CD4-positive, alpha-beta T cell (primary cell): ENCODE data around the gene RPS16. TPM values are rescaled to one million over a fixed set of nuclear protein-coding genes. Genes with fewer than 3 reads are reported as not detected.

Experiments used
- ATAC-seq: fragments of 200-7000 bp; cut with Tn5 transposase; one replicate; pipeline ENCODE4 v1.10.0; 2022; ENCODE audit warnings: mild to moderate bottlenecking; ENCODE audit not compliant: poor library complexity
- CTCF ChIA-PET: fragments of 350-600 bp; sonication (Branson Sonifier 250); formaldehyde crosslinking; loops from one replicate; lab custom pipeline; 2021; ENCODE audit warnings: antibody characterized with exemption, inconsistent platforms; lab: Charles Lee
- POLR2A ChIA-PET: fragments of 350-600 bp; sonication (Branson Sonifier 250); formaldehyde crosslinking; loops from one replicate; lab custom pipeline; 2021; ENCODE audit warnings: antibody characterized with exemption, inconsistent platforms; lab: Charles Lee
- DNase-seq, 14 experiments: peaks; one replicate each; pipeline ENCODE4 v3.0.0-alpha.2; 2013 to 2020; ENCODE audit warnings: mixed read lengths in 2 of 14
- H3K27ac ChIP-seq, 2 donors: one replicate each; pipeline versions ENCODE4 v1.5.1 to v1.7.0; 2013; ENCODE audit warnings: low read length in 2 of 2, low read depth in 1 of 2, mild to moderate bottlenecking in 1 of 2
- H3K27me3 ChIP-seq, 2 experiments: 1 replicate in 1 of 2; 2 replicates in 1 of 2; pipeline versions ENCODE4 v1.6.1 to v1.7.0; 2013; ENCODE audit warnings: low read length in 2 of 2, control low read depth in 1 of 2, mild to moderate bottlenecking in 1 of 2, moderate library complexity in 1 of 2; ENCODE audit not compliant: insufficient read depth in 2 of 2, control insufficient read depth in 1 of 2
- H3K36me3 ChIP-seq: one replicate; pipeline ENCODE4 v1.6.1; 2013; ENCODE audit warnings: low read length, control low read depth; ENCODE audit not compliant: insufficient read depth
- H3K4me1 ChIP-seq: one replicate; pipeline ENCODE4 v1.6.1; 2013; ENCODE audit warnings: low read length, control low read depth; ENCODE audit not compliant: insufficient read depth
- H3K4me3 ChIP-seq: one replicate; pipeline ENCODE4 v1.5.1; 2013; ENCODE audit warnings: mild to moderate bottlenecking, low read length, moderate library complexity
- H3K9me3 ChIP-seq, 2 experiments: 1 replicate in 1 of 2; 2 replicates in 1 of 2; pipeline versions ENCODE4 v1.6.1 to v1.7.0; 2013; ENCODE audit warnings: low read length in 2 of 2, mild to moderate bottlenecking in 2 of 2, control low read depth in 1 of 2, moderate library complexity in 1 of 2; ENCODE audit not compliant: control insufficient read depth in 1 of 2, insufficient read depth in 1 of 2
- H3K27ac Mint-ChIP-seq: one replicate; pipeline ENCODE4 v1.8.0; 2020; ENCODE audit warnings: mixed read lengths
- H3K27me3 Mint-ChIP-seq: one replicate; pipeline ENCODE4 v1.8.0; 2021; ENCODE audit warnings: mixed read lengths
- H3K36me3 Mint-ChIP-seq: one replicate; pipeline ENCODE4 v1.8.0; 2021; ENCODE audit warnings: low read depth, mixed read lengths
- H3K4me1 Mint-ChIP-seq: one replicate; pipeline ENCODE4 v1.8.0; 2021; ENCODE audit warnings: low read depth, mixed read lengths
- H3K4me3 Mint-ChIP-seq: one replicate; pipeline ENCODE4 v1.8.0; 2020; ENCODE audit warnings: mild to moderate bottlenecking, mixed read lengths
- H3K9me3 Mint-ChIP-seq: one replicate; pipeline ENCODE4 v1.8.0; 2020; ENCODE audit warnings: mixed read lengths
- CTCF ChIP-seq: fragments of 200-600 bp; IDR thresholded peaks from one replicate; pipeline ENCODE4 v1.8.0; 2022; ENCODE audit warnings: antibody characterized with exemption, mild to moderate bottlenecking
- intact Hi-C, 2 experiments: fragments of 100-400 bp; cut with DNase I in 1 of 2; cut with micrococcal nuclease in 1 of 2; formaldehyde crosslinking; loops; one replicate each; pipeline versions ENCODE4 v1.15.1 to v1.9.0; 2023 to 2025; cut with DNase I, micrococcal nuclease
- total RNA-seq, 174 experiments: library from RNA in 2 of 174; stranded (reverse) in 2 of 174; gene quantifications; one replicate each; pipeline ENCODE4 v1.2.3 and lab custom pipeline; 2021 to 2026

RPS16 gene
- total RNA-seq, 2 experiments from 2014 or later, result 4,625 to 4,839 TPM

- TF ChIP-seq CTCF, result no peak
- ATAC-seq (no peak), DNase-seq (peak in 2 of 14 experiments; percentile 23 to 62)
- ChIA-PET CTCF (interaction anchor here (0.7 kb wide), 1 partner anchor 19 kb away, joined by 3 read pairs; the partner anchor contains the start of gene RPS16), POLR2A (interaction anchor here (1.1 to 2.9 kb wide), 4 partner anchors 9 to 25 kb away, joined by 3 to 14 read pairs (median 8); partner anchors contain the start of genes MED29, PAF1 and RPS16)
- Histone ChIP-seq H3K9me3 (no peaks in the 10 kb centered on the region), H3K36me3 (peaks cover 11% of the 10 kb centered on the region), H3K4me3 (no peak overlapping the region), H3K27me3 (no peaks in the 10 kb centered on the region), H3K27ac (no peak overlapping the region), H3K4me1 (peaks cover 37% of the 10 kb centered on the region)
- Mint-ChIP-seq H3K9me3 (no peaks in the 10 kb centered on the region), H3K36me3 (peaks cover 47% of the 10 kb centered on the region), H3K27me3 (peaks cover 5% of the 10 kb centered on the region), H3K4me3 (no peak overlapping the region), H3K27ac (peak overlapping the region; percentile 98), H3K4me1 (peaks cover 21% of the 10 kb centered on the region)
- intact Hi-C loops, result loop anchor here in 1 of 2 experiments (10.0 kb wide), 1 partner anchor 292 kb away; the partner anchor contains the start of gene PAK4
Observed at GRCh38 chr19:39416152-39417120, 19.3 kb downstream of the RPS16 start.

GRCh38 chr19:39415111-39416046 is 20.4 kb downstream of the RPS16 start:
- no peak for TF ChIP-seq CTCF
- Histone ChIP-seq H3K4me3 (no peak overlapping the region), H3K27me3 (no peaks in the 10 kb centered on the region), H3K4me1 (peaks cover 47% of the 10 kb centered on the region), H3K9me3 (no peaks in the 10 kb centered on the region), H3K27ac (no peak overlapping the region), H3K36me3 (peaks cover 15% of the 10 kb centered on the region)
- CTCF ChIA-PET, result no interaction called here
- intact Hi-C loops, result loop anchor here in 1 of 2 experiments (10.0 kb wide), 1 partner anchor 291 kb away; the partner anchor contains the start of gene PAK4
- no peak for ATAC-seq
- Mint-ChIP-seq H3K9me3 (no peaks in the 10 kb centered on the region), H3K4me1 (peaks cover 32% of the 10 kb centered on the region), H3K27ac (peak overlapping the region; percentile 98), H3K27me3 (peaks cover 5% of the 10 kb centered on the region), H3K4me3 (peak overlapping the region; percentile 62), H3K36me3 (peaks cover 55% of the 10 kb centered on the region)
- DNase-seq, result peak in 1 of 14 experiments; percentile 56
- POLR2A ChIA-PET, result interaction anchor here (1.1 to 2.9 kb wide), 6 partner anchors 8 to 24 kb away, joined by 3 to 16 read pairs (median 8); partner anchors contain the start of genes MED29, PAF1 and RPS16
